Activated CD8-positive, alpha-beta memory T cell treated with anti-CD3 and anti-CD28 coated beads, Interleukin-2, amount 50 U/mL, for 1 hour (primary cell): ENCODE results near the gene HOXA2.

Experiments used
- DNase-seq: peaks from one replicate; pipeline ENCODE4 v3.0.0-alpha.2; 2020; ENCODE audit errors: extremely low read depth

Gene HOXA2

GRCh38 chr7:27078616-27079233 lies 23.8 kb downstream of the HOXA2 start:
- no peak for DNase-seq

GRCh38 chr7:27073076-27073475 lies 29.4 kb downstream of the HOXA2 start:
- DNase-seq: no peak

GRCh38 chr7:27071622-27072390 lies 30.7 kb downstream of the HOXA2 start:
- DNase-seq: no peak

GRCh38 chr7:27068259-27068658 lies 34.2 kb downstream of the HOXA2 start:
- no peak for DNase-seq

GRCh38 chr7:27066148-27066547 lies 36.3 kb downstream of the HOXA2 start:
- no peak for DNase-seq

- DNase-seq: no peak
Observed at GRCh38 chr7:27065709-27066108, 36.8 kb downstream of the HOXA2 start.

GRCh38 chr7:27064661-27065060 lies 37.8 kb downstream of the HOXA2 start:
- DNase-seq: no peak

- DNase-seq: no peak
Observed at GRCh38 chr7:27064159-27064558, 38.3 kb downstream of the HOXA2 start.

- no peak for DNase-seq
Observed at GRCh38 chr7:27062946-27063345, 39.5 kb downstream of the HOXA2 start.

GRCh38 chr7:27053153-27053552 lies 49.3 kb downstream of the HOXA2 start:
- no peak for DNase-seq

- DNase-seq: no peak
Observed at GRCh38 chr7:27051451-27051850, 51.0 kb downstream of the HOXA2 start.
